Fibroblast of pulmonary artery (primary cell): Measurements from ENCODE around the gene KRT13.

Experiments used
- DNase-seq: peaks from one replicate; pipeline ENCODE4 v3.0.0-alpha.2; 2010; ENCODE audit warnings: low read depth
- H3K4me3 ChIP-seq: replicated peaks from 2 replicates; pipeline ENCODE4 v1.5.1; 2011; ENCODE audit warnings: low read depth, mild to moderate bottlenecking, control low read depth, low read length, moderate library complexity
- CTCF ChIP-seq: IDR thresholded peaks from 2 replicates; pipeline ENCODE4 v1.5.1; 2011; ENCODE audit warnings: mild to moderate bottlenecking, control low read depth, low read length, inconsistent platforms; ENCODE audit errors: missing control alignments

Gene KRT13

GRCh38 chr17:41532947-41533570 lies 27.6 kb upstream of the KRT13 start:
- no peak for DNase-seq
- no peak for TF ChIP-seq CTCF
- H3K4me3 ChIP-seq = no peak overlapping the region

DNA sequence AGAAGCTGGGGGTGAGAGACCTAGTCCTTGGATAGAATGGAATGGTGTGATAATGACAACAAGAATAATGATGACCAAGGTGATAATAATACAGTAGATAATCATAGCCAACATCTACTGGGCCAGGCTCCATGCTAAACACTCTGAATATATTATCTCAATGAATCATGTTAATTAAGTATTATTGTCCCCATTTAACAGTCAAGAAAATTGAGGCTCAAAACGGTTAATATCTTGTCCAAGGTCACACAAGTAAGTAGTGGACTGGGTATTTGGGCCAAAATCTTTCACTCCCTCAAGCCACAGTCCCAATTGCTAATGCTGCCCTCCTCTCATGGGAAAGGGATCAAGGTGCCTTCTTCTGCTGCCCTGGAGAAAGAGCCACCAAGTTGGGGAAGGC lies 26.6 kb upstream of the KRT13 start:
- H3K4me3 ChIP-seq = no peak overlapping the region
- no peak for DNase-seq
- TF ChIP-seq CTCF = no peak

DNA sequence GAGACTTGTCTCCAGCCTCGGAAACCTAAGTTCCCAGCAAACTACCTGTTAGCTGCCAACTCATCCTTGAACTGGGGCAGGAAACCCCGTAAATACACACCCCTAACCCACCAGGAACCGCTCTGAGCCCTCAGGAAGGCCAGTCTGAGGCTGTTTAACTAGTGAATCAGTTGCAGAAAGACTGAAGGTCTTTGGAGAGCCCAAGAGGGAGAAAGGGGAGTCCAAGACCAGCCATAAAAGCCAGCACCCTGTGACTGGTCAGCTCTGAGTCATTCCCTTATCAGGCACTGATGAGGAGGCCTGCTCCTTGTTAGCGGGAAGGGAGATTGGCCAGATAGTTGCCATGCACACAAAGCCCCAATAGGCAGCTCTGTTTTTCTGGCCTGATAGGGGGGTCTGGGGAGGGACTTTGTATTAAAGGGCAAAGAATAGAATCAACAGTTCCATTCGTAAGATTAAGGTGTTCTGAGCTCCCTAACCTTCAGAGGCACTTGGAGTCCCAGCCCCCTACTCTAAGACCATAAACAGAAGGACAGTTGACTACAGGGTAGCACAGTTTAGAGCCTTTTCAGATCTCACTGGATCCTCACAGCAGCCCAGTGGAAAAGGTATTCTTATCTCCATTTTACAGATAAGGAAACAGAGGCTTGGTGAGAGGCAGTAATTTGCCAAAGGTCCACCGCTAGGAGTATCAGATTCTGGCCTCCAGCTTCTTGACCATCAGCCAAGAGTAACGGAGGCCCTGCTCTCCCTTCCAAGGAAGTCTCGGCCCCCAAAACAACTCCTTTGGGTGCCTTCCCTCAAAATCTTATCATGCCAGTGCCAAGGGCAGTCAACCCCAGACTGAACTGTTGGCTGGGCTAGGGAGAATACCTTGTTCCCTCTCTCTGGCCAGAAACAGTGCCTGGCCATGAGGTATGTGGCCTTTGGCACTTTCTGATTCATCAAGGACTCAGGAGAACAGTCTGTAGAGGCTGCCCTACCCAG lies 24.9 kb upstream of the KRT13 start:
- no peak for TF ChIP-seq CTCF
- DNase-seq = peak; percentile 85

GRCh38 chr17:41529491-41529915 lies 24.1 kb upstream of the KRT13 start:
- TF ChIP-seq CTCF = no peak
- no peak overlapping the region for H3K4me3 ChIP-seq
- no peak for DNase-seq

More for the DNA sequence above, 24.9 kb upstream of the KRT13 start:
- H3K4me3 ChIP-seq = no peak overlapping the region

DNA sequence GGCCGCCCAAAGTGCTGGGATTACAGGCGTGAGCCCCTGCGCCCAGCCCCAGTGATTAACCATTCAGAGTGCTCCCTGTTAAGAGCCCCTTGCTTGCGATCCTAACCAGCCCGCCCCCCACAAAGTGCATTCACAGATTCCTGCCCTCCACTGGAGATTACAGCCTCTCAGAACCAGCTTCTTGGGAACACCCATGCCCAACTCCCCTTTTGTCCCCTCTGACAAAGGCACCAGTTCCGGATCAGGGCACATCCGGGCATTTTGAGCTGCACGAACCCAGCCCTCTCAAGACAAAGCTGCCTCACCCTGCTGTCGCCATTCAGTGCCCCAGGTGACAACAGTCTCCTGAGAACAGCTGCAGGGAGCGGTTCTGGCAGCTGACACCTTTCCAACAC lies 23.5 kb upstream of the KRT13 start:
- H3K4me3 ChIP-seq = no peak overlapping the region
- DNase-seq = no peak
- TF ChIP-seq CTCF = no peak

- peak overlapping the region; percentile 34 for H3K4me3 ChIP-seq
- TF ChIP-seq CTCF = no peak
- no peak for DNase-seq
Observed at GRCh38 chr17:41527063-41528023, 21.9 kb upstream of the KRT13 start.
